ENCODE measurements around the gene CDKN2B-AS1.

The CDKN2B-AS1 gene

GRCh38 chr9:21982861-21983560 is 11.6 kb upstream of the CDKN2B-AS1 start:
- DNase-seq = no peak

GRCh38 chr9:21983561-21983935 is 11.0 kb upstream of the CDKN2B-AS1 start:
- DNase-seq = no peak

- DNase-seq = no peak
Measured at GRCh38 chr9:21984101-21984500, 10.5 kb upstream of the CDKN2B-AS1 start.

- DNase-seq = no peak
Measured at GRCh38 chr9:21985964-21986667, 8.5 kb upstream of the CDKN2B-AS1 start.

- DNase-seq = no peak
Measured at GRCh38 chr9:21988056-21988990, 6.3 kb upstream of the CDKN2B-AS1 start.

GRCh38 chr9:21989440-21990189 is 5.0 kb upstream of the CDKN2B-AS1 start:
- DNase-seq = no peak

GRCh38 chr9:21991072-21991959 is 3.3 kb upstream of the CDKN2B-AS1 start:
- no peak for DNase-seq

GRCh38 chr9:21993007-21993406 is 1.6 kb upstream of the CDKN2B-AS1 start:
- no peak for DNase-seq

- DNase-seq = peak; percentile 58
Measured at GRCh38 chr9:21993893-21994555, 567 bp upstream of the CDKN2B-AS1 start, which contains the start of gene CDKN2A. TSS of gene CDKN2A (minus strand) at chr9:21994392.

GRCh38 chr9:21995006-21995665 is 545 bp downstream of the CDKN2B-AS1 start:
- DNase-seq = peak; percentile 77

GRCh38 chr9:21995666-21996398 is 1.2 kb downstream of the CDKN2B-AS1 start:
- DNase-seq = no peak

GRCh38 chr9:21996438-21996837 is 1.8 kb downstream of the CDKN2B-AS1 start:
- DNase-seq = no peak

- DNase-seq = no peak
Measured at GRCh38 chr9:21996858-21997257, 2.3 kb downstream of the CDKN2B-AS1 start.

- DNase-seq = no peak
Measured at GRCh38 chr9:21997480-21997879, 2.9 kb downstream of the CDKN2B-AS1 start.

- no peak for DNase-seq
Measured at GRCh38 chr9:21998026-21998425, 3.4 kb downstream of the CDKN2B-AS1 start.

GRCh38 chr9:22002038-22002437 is 7.4 kb downstream of the CDKN2B-AS1 start:
- no peak for DNase-seq

GRCh38 chr9:22005021-22005701 is 10.6 kb downstream of the CDKN2B-AS1 start:
- no peak for DNase-seq

- no peak for DNase-seq
Measured at GRCh38 chr9:22005702-22006606, 11.4 kb downstream of the CDKN2B-AS1 start.

Measured in activated CD4-positive, CD25-positive, alpha-beta regulatory T cell treated with anti-CD3 and anti-CD28 coated beads, Interleukin-2, amount 50 U/mL, for 72 hours (primary cell).